Brain pericyte (primary cell): ENCODE measurements around the gene SLC35D1.
"Not testable (repeated sequence)": the region's sequence is repeated elsewhere in the genome, so short reads cannot be mapped to it uniquely, and the experiment has no call there.

Source experiments
- DNase-seq: peaks from one replicate; pipeline ENCODE4 v3.0.0-alpha.2; 2012; ENCODE audit warnings: low read depth, low spot score

Gene SLC35D1

GRCh38 chr1:66985835-66986234 is 68.1 kb downstream of the SLC35D1 start:
- DNase-seq, result no peak

DNA sequence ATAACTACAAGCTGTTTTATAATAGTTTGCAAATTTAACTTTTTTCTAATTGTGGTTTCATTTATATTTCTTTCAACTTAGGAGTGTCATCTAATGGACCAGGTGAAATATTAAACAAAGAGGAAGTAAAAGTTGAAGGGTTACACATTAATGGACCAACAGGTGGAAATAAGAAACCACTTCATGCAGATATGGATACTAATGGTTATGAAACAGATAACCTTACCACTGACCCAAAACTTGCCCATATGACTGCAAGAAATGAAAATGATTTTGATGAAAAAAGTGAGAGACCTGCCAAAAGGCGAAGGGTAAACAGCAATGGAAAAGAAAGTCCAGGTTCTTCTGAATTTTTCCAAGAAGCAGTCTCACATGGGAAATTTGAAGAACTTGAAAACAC is 69.5 kb downstream of the SLC35D1 start:
- no peak for DNase-seq

DNA sequence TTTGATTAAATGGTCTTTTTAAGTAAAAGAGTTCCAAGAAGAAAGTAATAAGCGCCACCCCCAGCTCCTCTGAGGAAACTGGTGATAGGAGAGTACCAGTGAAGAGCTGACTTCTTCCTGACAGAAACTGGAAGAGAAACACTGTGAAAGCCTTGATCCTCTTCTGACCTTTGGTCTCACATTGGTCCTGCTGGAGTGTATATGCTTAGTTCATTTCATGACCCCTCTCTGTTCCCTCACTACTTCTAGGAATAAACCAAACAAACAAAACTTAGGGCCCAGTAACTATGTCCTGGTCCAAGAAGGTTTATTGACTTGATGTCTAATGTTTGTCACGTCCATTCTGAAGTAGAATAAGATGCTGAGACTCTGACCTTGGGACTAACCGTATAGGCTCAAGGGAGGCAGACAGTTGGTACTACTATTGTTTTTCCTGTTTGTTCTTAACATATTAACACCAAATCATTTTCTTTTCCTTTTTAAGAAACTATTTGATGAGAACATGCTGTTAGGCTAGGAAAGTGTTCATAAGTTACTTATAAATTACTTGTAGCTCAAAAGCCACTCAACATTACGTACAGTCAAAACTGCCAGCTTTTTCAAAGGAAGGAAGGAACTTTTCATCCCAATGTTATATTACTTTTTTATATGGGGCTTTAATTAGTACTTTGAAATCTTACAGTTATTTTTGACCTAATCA is 71.2 kb downstream of the SLC35D1 start:
- no peak for DNase-seq

DNA sequence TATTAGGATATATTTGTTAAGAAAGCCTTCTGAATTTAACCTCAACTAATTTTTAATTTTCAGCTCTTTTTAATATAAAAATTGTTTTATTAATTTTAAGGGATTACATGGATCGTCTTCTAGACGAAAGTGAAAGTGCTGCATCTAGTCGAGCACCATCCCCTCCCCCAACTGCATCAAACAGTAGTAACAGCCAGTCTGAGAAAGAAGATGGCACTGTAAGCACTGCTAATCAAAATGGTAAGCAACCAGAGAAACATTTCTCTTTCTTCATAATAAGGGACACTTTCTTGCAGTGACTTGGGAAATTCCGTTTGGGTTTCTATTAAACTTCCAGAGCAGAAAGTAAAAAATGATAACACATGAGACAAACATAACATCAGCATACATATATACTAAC is 72.3 kb downstream of the SLC35D1 start:
- no peak for DNase-seq

DNA sequence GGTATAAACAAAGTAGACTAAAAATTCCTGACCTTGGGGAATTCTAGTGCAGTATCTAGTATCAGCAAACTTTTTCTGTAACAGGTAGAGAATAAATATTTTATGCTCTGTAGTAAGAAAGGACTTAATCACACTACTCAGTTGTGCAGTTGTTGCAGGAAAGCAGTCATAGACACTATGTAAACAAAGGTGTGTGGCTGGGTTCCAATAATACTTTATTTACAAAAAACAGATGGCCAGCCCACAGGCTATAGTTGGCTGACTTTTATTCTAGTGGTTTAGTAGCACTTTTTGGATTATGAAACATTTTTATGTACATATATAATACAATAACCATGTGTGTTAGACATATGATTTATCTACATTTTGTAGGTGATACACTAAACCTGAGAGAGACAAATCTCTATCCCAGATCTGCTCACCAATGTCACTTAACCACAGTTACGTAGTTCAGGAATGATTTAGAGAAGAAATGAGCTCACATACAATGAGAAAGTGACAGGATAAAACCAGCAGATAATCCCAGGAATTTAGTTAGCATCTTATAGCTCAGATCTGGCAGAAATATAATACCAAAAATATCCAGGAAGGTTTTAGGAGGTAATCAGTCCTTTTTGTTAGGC is 73.1 kb downstream of the SLC35D1 start:
- no peak for DNase-seq

- DNase-seq, result not testable (repeated sequence)
These were observed 74.3 kb downstream of the SLC35D1 start for GRCh38 chr1:66979621-66980020.

DNA sequence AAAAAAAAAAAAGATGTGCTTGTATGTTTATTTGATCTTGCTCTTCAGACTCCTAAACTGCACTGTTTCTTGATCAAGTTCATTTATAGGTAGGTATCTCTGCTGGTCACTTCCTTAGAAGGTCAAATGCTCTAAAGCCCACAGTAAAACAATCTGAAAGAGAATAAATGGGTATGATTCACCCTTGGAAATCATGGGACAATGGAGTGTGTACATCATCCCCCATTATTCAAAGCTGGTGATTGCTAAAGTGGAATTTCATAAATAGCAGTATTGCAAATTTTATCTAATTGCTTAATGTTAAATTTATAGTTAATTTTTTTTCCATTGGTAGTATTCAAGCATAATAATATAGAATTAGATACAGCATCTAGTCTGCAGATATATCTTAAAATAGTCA is 75.7 kb downstream of the SLC35D1 start:
- no peak for DNase-seq

DNA sequence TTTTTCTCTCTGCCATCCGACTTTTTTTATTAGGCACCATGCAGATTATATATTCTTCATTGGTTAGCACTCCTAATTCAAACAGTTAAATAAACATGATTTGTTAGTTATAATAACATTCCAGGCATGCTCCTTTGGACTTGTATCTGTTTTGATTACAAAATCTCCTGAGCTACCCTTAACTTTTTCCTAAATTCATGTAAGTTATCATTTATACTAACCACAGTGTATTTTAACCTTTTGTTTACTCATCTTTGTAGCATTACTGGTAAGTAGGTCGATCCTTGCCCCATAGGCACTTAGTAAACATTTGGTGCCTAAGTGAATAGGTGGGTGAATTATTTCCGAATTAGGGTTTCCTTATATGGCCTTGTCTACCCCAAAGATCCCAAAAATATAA is 85.4 kb downstream of the SLC35D1 start:
- no peak for DNase-seq

DNA sequence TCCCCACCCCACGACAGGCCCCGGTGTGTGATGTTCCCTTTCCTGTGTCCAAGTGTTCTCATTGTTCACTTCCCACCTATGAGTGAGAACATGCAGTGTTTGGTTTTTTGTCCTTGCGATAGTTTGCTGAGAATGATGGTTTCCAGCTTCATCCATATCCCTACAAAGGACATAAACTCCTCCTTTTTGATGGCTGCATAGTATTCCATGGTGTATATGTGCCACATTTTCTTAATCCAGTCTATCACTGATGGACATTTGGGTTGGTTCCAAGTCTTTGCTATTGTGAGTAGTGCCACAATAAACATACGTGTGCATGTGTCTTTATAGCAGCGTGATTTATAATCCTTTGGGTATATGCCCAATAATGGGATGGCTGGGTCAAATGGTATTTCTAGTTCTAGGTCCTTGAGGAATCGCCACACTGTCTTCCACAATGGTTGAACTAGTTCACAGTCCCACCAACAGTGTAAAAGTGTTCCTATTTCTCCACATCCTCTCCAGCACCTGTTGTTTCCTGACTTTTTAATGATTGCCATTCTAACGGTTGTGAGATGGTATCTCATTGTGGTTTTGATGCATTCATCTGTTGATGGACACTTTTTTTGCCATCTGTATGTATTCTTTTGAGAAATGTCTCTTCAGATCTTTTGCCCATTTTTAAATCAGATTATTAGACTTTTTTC is 87.6 kb downstream of the SLC35D1 start:
- not testable (repeated sequence) for DNase-seq

DNA sequence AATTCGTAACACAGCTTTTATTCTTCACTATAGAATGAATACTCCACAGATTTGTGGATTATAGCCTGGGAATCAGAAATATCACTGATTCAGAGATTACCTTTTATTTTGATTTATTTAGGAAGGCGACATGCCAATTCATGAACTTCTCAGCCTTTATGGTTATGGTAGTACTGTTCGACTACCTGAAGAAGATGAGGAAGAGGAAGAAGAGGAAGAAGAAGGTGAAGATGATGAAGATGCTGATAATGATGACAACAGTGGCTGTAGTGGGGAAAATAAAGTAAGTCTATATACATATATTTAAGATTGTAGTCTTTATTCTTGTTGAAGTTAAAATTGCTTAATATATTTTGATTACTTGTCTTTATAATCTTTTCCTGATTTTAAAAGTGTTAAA is 96.0 kb downstream of the SLC35D1 start:
- no peak for DNase-seq

DNA sequence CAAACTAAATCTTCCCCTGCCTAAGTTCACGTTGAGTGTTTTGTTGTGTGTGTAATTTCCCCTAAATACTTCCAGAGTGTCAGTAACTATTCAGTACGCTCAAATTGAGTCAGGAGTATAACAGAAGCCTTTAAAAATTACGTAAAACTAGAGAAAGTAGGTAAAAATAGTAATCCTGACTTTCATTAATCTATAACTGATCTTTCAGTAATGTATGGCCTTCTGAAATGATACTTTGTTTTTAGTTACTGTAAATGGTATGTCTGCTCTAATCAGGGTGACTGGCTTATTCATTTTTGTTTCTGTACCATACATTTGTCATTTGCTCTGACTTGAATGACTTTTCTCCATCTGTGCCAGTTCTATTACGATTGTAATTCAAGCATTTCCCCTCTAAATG is 99.7 kb downstream of the SLC35D1 start:
- DNase-seq, result no peak

DNA sequence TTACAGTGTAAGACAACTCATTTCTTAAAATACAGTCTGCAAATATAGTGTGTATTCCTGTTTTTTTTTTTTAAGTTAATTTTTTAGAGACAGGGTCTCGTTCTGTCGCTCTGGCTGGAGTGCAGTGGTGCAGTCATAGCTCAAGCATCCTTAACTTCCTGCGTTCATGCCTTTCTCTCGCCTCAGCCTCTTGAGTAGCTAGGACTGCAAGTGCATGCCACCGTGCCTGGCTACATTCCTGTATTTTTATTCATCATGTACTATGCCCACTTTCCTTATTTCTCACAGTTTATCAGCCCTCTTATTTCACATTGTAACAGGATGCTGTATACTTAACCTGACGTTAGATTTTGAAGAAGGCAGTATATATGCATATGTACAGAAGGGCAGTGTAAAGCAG is 102.4 kb downstream of the SLC35D1 start:
- no peak for DNase-seq
